HCT116 (cell line): ENCODE results near the gene BOC. TPM values are rescaled to one million over a fixed set of nuclear protein-coding genes. Genes with fewer than 3 reads are reported as not detected.

Source experiments
- ATAC-seq: fragments of 200-7000 bp; cut with Tn5 transposase; 2 replicates; pipeline ENCODE4 v1.9.1; 2020; ENCODE audit warnings: mild to moderate bottlenecking, moderate library complexity
- BruUV-seq: library from RNA; stranded (reverse); fragments of 400-500 nt; replicated peaks from 2 replicates; lab custom pipeline; 2021; lab: Mats Ljungman, UMichigan
- CTCF ChIA-PET: fragments of 300-600 bp; sonication (Branson Sonifier 250); formaldehyde crosslinking; loops from one replicate; lab custom pipeline; 2021; ENCODE audit warnings: antibody characterized with exemption; lab: Charles Lee
- POLR2A ChIA-PET: fragments of 300-600, 350-600 bp; sonication (Branson Sonifier 250); formaldehyde crosslinking; loops from one replicate; lab custom pipeline; 2021; ENCODE audit warnings: antibody characterized with exemption; lab: Charles Lee
- RAD21 ChIA-PET, 2 experiments: fragments of 300-600 bp; sonication (Branson Sonifier 250); formaldehyde crosslinking; loops; one replicate each; lab custom pipeline; 2023; ENCODE audit warnings: low total read pairs in 2 of 2; ENCODE audit not compliant: uncharacterized antibody in 2 of 2, unreplicated experiment in 2 of 2, low non-redundant PET in 1 of 2; lab: Charles Lee
- DNase-seq: peaks from one replicate; pipeline ENCODE4 v3.0.0-alpha.2; 2010; ENCODE audit warnings: low read depth, low spot score
- H2AFZ ChIP-seq: fragments of 200-600 bp; shearing (Covaris generic), sonication (generic); 2 replicates; pipeline ENCODE4 v1.6.1; 2017; ENCODE audit warnings: low read depth, mixed run types, mixed read lengths, antibody characterized with exemption, low read length; ENCODE audit not compliant: poor library complexity, severe bottlenecking
- H3K27ac ChIP-seq: 2 replicates; pipeline ENCODE4 v1.5.1; 2012; ENCODE audit warnings: low read depth, low read length
- H3K27me3 ChIP-seq: fragments of 200-600 bp; sonication (generic); 2 replicates; pipeline ENCODE4 v1.6.1; 2016; ENCODE audit warnings: mixed run types, low read length, mixed read lengths; ENCODE audit not compliant: insufficient read depth
- H3K36me3 ChIP-seq, 2 experiments: fragments of 200-500 bp in 1 of 2; fragments of 200-600 bp in 1 of 2; sonication (Bioruptor generic) in 1 of 2; sonication (generic) in 1 of 2; 2 replicates each; pipeline versions ENCODE4 v1.5.1 to v1.6.1; 2014 to 2016; ENCODE audit warnings: low read length in 2 of 2, inconsistent platforms in 1 of 2, mixed read lengths in 1 of 2, mixed run types in 1 of 2; ENCODE audit not compliant: insufficient read depth in 2 of 2, control insufficient read depth in 1 of 2
- H3K4me1 ChIP-seq, 2 experiments: fragments of 200-600 bp in 1 of 2; sonication (generic) in 1 of 2; 2 replicates each; pipeline versions ENCODE4 v1.5.1 to v1.6.1; 2012 to 2017; ENCODE audit warnings: low read length in 2 of 2, inconsistent platforms in 1 of 2, mild to moderate bottlenecking in 1 of 2, mixed read lengths in 1 of 2, mixed run types in 1 of 2, moderate library complexity in 1 of 2; ENCODE audit not compliant: insufficient read depth in 2 of 2, control insufficient read depth in 1 of 2
- H3K4me2 ChIP-seq: fragments of 200-600 bp; sonication (generic); 2 replicates; pipeline ENCODE4 v1.6.1; 2017; ENCODE audit warnings: mixed run types, low read length, mixed read lengths
- H3K4me3 ChIP-seq, 2 experiments: fragments of 200-600 bp in 1 of 2; sonication (generic) in 1 of 2; replicated peaks in 1 of 2; 2 replicates each; pipeline ENCODE4 v1.5.1; 2011 to 2016; ENCODE audit warnings: low read length in 2 of 2, control low read depth in 1 of 2, low read depth in 1 of 2, mild to moderate bottlenecking in 1 of 2, mixed read lengths in 1 of 2, mixed run types in 1 of 2
- H3K79me2 ChIP-seq: fragments of 200-600 bp; sonication (generic); 2 replicates; pipeline ENCODE4 v1.6.1; 2017; ENCODE audit warnings: mild to moderate bottlenecking, mixed run types, low read length, moderate library complexity, mixed read lengths; ENCODE audit not compliant: insufficient read depth
- H3K9ac ChIP-seq: fragments of 200-600 bp; sonication (generic); 2 replicates; pipeline ENCODE4 v1.6.1; 2016; ENCODE audit warnings: low read length, mixed read lengths
- H3K9me2 ChIP-seq: fragments of 200-600 bp; sonication (generic), shearing (Covaris generic); 2 replicates; pipeline ENCODE4 v1.6.1; 2017; ENCODE audit warnings: mixed run types, mild to moderate bottlenecking, moderate library complexity; ENCODE audit not compliant: insufficient read depth
- H3K9me3 ChIP-seq, 2 experiments: fragments of 200-500 bp in 1 of 2; fragments of 200-600 bp in 1 of 2; sonication (Bioruptor generic) in 1 of 2; sonication (generic) in 1 of 2; 2 replicates each; pipeline ENCODE4 v1.6.1; 2014 to 2017; ENCODE audit warnings: low read length in 2 of 2, mixed read lengths in 2 of 2, inconsistent platforms in 1 of 2, low read depth in 1 of 2, mild to moderate bottlenecking in 1 of 2, mixed run types in 1 of 2, moderate library complexity in 1 of 2; ENCODE audit not compliant: control insufficient read depth in 1 of 2, insufficient read depth in 1 of 2
- H4K20me1 ChIP-seq: fragments of 200-600 bp; sonication (generic), shearing (Covaris generic); 2 replicates; pipeline ENCODE4 v1.6.1; 2017; ENCODE audit warnings: mixed run types, mild to moderate bottlenecking, moderate library complexity; ENCODE audit not compliant: insufficient read depth
- CBX3 ChIP-seq: IDR thresholded peaks from 2 replicates; pipeline ENCODE4 v1.6.1; 2012; ENCODE audit warnings: low read depth
- POLR2AphosphoS5 ChIP-seq: IDR thresholded peaks from 2 replicates; pipeline ENCODE4 v1.6.1; 2011; ENCODE audit warnings: mild to moderate bottlenecking, low read depth, low read length, moderate library complexity
- REST ChIP-seq: IDR thresholded peaks from 2 replicates; pipeline ENCODE4 v1.6.1; 2012; ENCODE audit warnings: low read depth
- SRF ChIP-seq: IDR thresholded peaks from 2 replicates; pipeline ENCODE4 v1.6.1; 2012; ENCODE audit warnings: low read depth
- TCF7L2 ChIP-seq: IDR thresholded peaks from 2 replicates; pipeline ENCODE4 v1.7.0; 2011; ENCODE audit warnings: borderline replicate concordance, inconsistent platforms; ENCODE audit not compliant: insufficient read depth, insufficient read length; ENCODE audit errors: extremely low read depth
- intact Hi-C: fragments of 100-400 bp; cut with micrococcal nuclease; formaldehyde crosslinking; loops from 2 replicates; pipeline ENCODE4 v1.10.0; 2022
- total RNA-seq: library from RNA; stranded (reverse); gene quantifications from one replicate; pipeline ENCODE4 v1.2.1, GENCODE V29; 2021; ENCODE audit not compliant: unreplicated experiment

Gene BOC
- total RNA-seq, 1 experiment from 2014 or later: 3.3 TPM

GRCh38 chr3:113194823-113195401, 16.4 kb upstream of the BOC start:
- intact Hi-C loops: no loop called here
- POLR2A ChIA-PET: no interaction called here
- DNase-seq: no peak

More at GRCh38 chr3:113194823-113195401, 16.4 kb upstream of the BOC start:
- Histone ChIP-seq H3K79me2 (no peaks in the 10 kb centered on the region), H3K4me2 (no peak overlapping the region), H3K9me2 (no peaks in the 10 kb centered on the region), H3K27me3 (no peaks in the 10 kb centered on the region), H3K27ac (no peak overlapping the region)
- TF ChIP-seq CBX3: no peak
- no peak for TF ChIP-seq REST
- no peak for TF ChIP-seq SRF
- no peak for TF ChIP-seq POLR2AphosphoS5
- no peak for TF ChIP-seq TCF7L2
- TF ChIP-seq, all 23 proteins: peak for 0
- no TSS peak for BruUV-seq
- Histone ChIP-seq H2AFZ (no peak overlapping the region), H3K9ac (no peak overlapping the region), H4K20me1 (no peaks in the 10 kb centered on the region), H3K9me3 (no peaks in the 10 kb centered on the region), H3K4me3 (no peak overlapping the region), H3K36me3 (no peaks in the 10 kb centered on the region), H3K4me1 (no peaks in the 10 kb centered on the region)
- RAD21 ChIA-PET: no interaction called here
- CTCF ChIA-PET: no interaction called here
- no peak for ATAC-seq
